Ishikawa (cell line): Measurements from ENCODE around the gene RIMBP2.

Experiments
- CEBPB ChIP-seq: IDR thresholded peaks from 2 replicates; pipeline ENCODE4 v1.6.1; 2012
- CREB1 ChIP-seq: IDR thresholded peaks from 2 replicates; pipeline ENCODE4 v1.6.1; 2012; ENCODE audit warnings: low read depth
- EGR1 ChIP-seq: IDR thresholded peaks from 2 replicates; pipeline ENCODE4 v1.6.1; 2012
- EP300 ChIP-seq: IDR thresholded peaks from 2 replicates; pipeline ENCODE4 v1.6.1; 2012; ENCODE audit warnings: borderline replicate concordance
- FOXM1 ChIP-seq: IDR thresholded peaks from 2 replicates; pipeline ENCODE4 v1.6.1; 2012; ENCODE audit warnings: low read depth, borderline replicate concordance
- NFIC ChIP-seq: IDR thresholded peaks from 2 replicates; pipeline ENCODE4 v1.6.1; 2012
- RAD21 ChIP-seq: IDR thresholded peaks from 2 replicates; pipeline ENCODE4 v1.6.1; 2012; ENCODE audit warnings: low read depth
- TAF1 ChIP-seq: IDR thresholded peaks from 2 replicates; pipeline ENCODE4 v1.6.1; 2012; ENCODE audit warnings: low read depth, mild to moderate bottlenecking
- TCF12 ChIP-seq: IDR thresholded peaks from 2 replicates; pipeline ENCODE4 v1.6.1; 2012; ENCODE audit warnings: low read depth
- TEAD4 ChIP-seq: IDR thresholded peaks from 2 replicates; pipeline ENCODE4 v1.6.1; 2012
- YY1 ChIP-seq: IDR thresholded peaks from 2 replicates; pipeline ENCODE4 v1.6.1; 2012; ENCODE audit warnings: low read depth
- ZBTB7A ChIP-seq: IDR thresholded peaks from 2 replicates; pipeline ENCODE4 v1.6.1; 2012; ENCODE audit warnings: low read depth
- TF ChIP-seq, protein P1 (sequence below): IDR thresholded peaks from 2 replicates; pipeline ENCODE4 v1.6.1; 2012
- TF ChIP-seq, protein P2 (sequence below): IDR thresholded peaks from 2 replicates; pipeline ENCODE4 v1.6.1; 2012; ENCODE audit warnings: low read depth, mild to moderate bottlenecking

DNA sequence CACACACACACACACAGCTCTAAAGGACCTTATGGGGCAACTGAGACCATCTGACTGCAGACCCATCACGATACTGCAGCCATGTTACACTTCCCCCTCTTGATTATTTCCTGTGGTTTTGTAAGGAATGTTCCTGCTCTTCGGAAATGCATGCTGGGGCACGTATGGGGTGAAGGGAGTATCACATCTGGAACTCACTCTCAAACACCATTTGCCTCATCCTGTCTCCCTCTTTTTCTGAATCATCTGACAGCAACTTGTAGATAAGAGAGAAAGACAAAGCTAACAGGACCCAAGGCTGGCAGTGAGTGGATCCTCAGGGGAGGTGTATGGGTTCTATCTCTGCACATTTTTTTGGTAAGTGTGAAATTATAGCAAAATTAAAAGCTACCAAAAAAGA lies 50.3 kb downstream of the RIMBP2 start:
- no peak for TF ChIP-seq NFIC
- TF ChIP-seq, protein P1, sequence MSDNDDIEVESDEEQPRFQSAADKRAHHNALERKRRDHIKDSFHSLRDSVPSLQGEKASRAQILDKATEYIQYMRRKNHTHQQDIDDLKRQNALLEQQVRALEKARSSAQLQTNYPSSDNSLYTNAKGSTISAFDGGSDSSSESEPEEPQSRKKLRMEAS, result no peak
- TF ChIP-seq TEAD4, result no peak
- TF ChIP-seq EGR1, result no peak
- TF ChIP-seq EP300, result no peak
- TF ChIP-seq RAD21, result no peak
- TF ChIP-seq TAF1, result no peak
- no peak for TF ChIP-seq YY1
- TF ChIP-seq CEBPB, result no peak
- TF ChIP-seq, protein P2, sequence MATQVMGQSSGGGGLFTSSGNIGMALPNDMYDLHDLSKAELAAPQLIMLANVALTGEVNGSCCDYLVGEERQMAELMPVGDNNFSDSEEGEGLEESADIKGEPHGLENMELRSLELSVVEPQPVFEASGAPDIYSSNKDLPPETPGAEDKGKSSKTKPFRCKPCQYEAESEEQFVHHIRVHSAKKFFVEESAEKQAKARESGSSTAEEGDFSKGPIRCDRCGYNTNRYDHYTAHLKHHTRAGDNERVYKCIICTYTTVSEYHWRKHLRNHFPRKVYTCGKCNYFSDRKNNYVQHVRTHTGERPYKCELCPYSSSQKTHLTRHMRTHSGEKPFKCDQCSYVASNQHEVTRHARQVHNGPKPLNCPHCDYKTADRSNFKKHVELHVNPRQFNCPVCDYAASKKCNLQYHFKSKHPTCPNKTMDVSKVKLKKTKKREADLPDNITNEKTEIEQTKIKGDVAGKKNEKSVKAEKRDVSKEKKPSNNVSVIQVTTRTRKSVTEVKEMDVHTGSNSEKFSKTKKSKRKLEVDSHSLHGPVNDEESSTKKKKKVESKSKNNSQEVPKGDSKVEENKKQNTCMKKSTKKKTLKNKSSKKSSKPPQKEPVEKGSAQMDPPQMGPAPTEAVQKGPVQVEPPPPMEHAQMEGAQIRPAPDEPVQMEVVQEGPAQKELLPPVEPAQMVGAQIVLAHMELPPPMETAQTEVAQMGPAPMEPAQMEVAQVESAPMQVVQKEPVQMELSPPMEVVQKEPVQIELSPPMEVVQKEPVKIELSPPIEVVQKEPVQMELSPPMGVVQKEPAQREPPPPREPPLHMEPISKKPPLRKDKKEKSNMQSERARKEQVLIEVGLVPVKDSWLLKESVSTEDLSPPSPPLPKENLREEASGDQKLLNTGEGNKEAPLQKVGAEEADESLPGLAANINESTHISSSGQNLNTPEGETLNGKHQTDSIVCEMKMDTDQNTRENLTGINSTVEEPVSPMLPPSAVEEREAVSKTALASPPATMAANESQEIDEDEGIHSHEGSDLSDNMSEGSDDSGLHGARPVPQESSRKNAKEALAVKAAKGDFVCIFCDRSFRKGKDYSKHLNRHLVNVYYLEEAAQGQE, result no peak
- no peak for TF ChIP-seq FOXM1
- no peak for TF ChIP-seq ZBTB7A
- no peak for TF ChIP-seq CREB1
- no peak for TF ChIP-seq TCF12
